GM19324 (cell line): Measurements from ENCODE around the gene BPIFB6.

Experiments used
- ATAC-seq: cut with Tn5 transposase; IDR thresholded peaks from one replicate; pipeline ENCODE4 v1.9.1; 2021; ENCODE audit warnings: mild to moderate bottlenecking, moderate library complexity; ENCODE audit not compliant: unreplicated experiment, low FRiP score

The BPIFB6 gene

GRCh38 chr20:33082546-33082945 lies 51.1 kb downstream of the BPIFB6 start:
- no peak for ATAC-seq

DNA sequence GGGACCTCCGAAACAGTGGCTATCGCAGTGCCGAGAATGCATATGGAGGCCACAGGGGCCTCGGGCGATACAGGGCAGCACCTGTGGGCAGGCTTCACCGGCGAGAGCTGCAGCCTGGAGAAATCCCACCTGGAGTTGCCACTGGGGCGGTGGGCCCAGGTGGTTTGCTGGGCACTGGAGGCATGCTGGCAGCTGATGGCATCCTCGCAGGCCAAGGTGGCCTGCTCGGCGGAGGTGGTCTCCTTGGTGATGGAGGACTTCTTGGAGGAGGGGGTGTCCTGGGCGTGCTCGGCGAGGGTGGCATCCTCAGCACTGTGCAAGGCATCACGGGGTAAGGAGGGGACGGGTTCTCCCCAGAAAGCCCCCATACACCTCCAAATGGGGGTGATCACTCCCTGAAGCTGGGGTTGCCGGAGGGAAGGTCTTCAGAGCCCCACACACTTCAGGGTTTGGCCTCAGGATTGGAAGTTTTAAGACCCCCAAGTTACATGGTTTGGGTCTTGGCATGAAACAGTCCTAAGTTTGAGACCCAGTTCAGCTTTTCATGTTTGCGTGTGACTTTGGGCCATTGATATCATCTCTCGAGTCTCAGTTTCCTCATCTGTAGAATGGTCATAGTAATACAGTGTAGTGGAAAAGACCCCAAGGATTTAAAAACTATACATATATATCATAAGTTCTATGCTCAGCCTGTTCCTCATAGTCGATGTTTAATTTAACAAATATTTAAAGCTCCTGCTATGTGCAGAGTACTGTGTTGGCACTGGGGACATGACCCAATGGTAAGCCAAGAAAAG lies 52.3 kb downstream of the BPIFB6 start:
- no peak for ATAC-seq

DNA sequence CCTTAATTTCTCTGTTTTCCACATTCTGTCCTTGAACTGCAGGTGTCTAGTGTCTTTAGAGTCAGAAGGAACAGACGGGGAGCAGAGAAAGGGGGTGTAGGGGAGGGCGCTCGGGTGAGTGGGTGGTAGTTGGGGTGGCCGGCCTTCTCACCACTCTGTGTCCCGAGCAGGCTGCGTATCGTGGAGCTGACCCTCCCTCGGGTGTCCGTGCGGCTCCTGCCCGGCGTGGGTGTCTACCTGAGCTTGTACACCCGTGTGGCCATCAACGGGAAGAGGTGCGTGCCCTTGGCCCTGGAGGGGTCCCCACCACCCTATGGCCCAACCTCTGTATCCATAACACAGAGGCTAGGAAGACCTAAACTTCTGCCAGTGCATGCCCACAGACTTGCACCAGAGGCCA lies 53.3 kb downstream of the BPIFB6 start:
- no peak for ATAC-seq

DNA sequence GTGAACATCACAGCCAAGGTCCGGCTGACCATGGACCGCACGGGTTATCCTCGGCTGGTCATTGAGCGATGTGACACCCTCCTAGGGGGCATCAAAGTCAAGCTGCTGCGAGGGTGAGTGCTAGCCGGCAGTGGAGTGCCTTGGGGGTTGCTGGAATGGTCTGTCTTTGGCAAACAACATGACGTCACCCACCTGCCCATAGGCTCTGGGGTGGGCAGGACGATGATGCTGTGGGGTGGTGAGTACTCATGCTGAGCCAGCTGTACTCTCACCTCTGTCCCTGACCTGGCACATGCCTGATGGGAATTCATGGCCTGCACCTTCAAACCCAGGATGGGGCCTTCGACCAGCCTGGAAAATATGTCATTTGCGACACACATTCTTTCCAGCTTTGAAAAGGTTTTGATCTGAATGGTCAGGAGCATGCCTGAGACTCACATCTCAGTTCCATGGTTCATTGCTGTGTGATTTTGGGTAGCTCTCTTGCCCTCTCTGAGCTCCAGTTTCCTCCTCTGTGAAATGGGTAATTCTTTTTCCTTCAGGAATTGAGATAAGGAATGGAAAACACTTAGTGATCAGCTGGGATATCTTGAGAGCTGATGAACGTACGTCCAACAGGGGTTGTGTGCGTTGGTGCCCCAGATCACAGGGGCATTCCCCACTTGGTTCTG lies 54.7 kb downstream of the BPIFB6 start:
- no peak for ATAC-seq

- ATAC-seq: no peak
Observed at GRCh38 chr20:33091147-33091546, 59.7 kb downstream of the BPIFB6 start.

DNA sequence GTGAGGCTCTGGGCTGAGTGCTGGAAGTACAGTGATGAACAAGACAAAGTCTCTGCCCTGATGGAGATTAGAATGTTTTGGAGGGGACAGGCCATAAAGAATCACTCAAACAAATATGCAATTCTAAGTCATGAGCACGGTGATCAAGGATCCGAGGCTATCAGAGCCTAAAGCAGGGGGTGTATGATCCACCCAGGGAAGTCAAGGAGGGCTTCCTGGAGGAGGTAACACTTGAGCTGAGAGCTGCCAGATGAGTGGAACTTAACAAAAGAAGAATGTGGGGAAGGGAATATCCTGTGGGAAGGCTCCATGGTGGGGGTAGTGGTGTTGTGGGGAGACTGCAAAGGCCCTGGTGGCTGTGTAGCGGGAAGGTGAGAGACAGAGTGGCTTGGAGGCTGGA lies 60.2 kb downstream of the BPIFB6 start:
- ATAC-seq: no peak

DNA sequence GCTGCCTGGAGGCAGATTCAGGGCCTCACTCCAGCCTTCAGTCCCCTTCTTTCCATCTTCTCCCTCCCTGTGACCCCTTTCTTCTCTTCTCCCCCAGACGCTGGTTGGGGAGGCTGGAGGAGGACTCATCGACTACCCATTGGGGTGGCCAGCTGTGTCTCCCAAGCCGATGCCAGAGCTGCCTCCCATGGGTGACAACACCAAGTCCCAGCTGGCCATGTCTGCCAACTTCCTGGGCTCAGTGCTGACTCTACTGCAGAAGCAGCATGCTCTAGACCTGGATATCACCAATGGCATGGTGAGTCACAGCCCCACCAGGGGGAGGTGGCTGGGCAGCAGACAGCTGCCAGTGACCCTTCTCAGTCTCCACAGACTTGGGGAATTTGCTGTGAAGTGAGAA lies 60.9 kb downstream of the BPIFB6 start:
- no peak for ATAC-seq

- no peak for ATAC-seq
Observed at GRCh38 chr20:33093074-33093473, 61.6 kb downstream of the BPIFB6 start.

DNA sequence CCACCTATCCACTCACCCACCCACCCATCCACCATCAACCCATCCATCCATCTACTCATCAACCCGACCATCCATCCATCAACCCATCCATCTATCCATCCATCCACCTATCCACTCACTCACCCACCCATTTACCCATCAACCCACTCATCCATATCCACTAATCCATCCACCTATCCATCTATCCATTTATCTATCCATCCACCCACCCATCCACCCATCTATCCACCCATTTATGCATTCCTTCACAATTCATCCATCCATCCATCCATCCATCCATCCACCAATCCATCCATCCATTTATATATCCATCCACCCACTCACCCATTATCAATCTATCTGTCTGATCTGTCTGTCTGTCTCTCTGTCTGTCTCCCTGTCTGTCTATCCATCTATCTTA lies 62.1 kb downstream of the BPIFB6 start:
- no peak for ATAC-seq
